Measurements from ENCODE around the gene F2RL3. TPM values are rescaled to one million over a fixed set of nuclear protein-coding genes. Genes with fewer than 3 reads are reported as not detected.

The F2RL3 gene
- total and polyA plus RNA-seq, 2 experiments from 2014 or later: 0.33 to 1.0 TPM

GRCh38 chr19:16868423-16869130 is 20.2 kb upstream of the F2RL3 start:
- no peaks in the 10 kb centered on the region for H3K27me3 ChIP-seq
- no peak overlapping the region for H3K27ac ChIP-seq
- no peaks in the 10 kb centered on the region for H3K9me3 ChIP-seq (ENCODE audit: low read depth)
- H3K4me1 ChIP-seq (ENCODE audit: low read depth): no peaks in the 10 kb centered on the region
- peaks cover 43% of the 10 kb centered on the region for H3K36me3 ChIP-seq
- TF ChIP-seq CTCF (IDR thresholded peaks at IDR 0.05; ENCODE audit: low read depth, low read length): no peak
- DNase-seq (ENCODE audit: low read depth in 1 of 2, low spot score in 1 of 2): no peak
- no peak overlapping the region for H3K4me3 ChIP-seq

GRCh38 chr19:16869331-16869972 is 19.3 kb upstream of the F2RL3 start:
- Histone ChIP-seq H3K9me3 (ENCODE audit: low read depth) (no peaks in the 10 kb centered on the region), H3K36me3 (peaks cover 40% of the 10 kb centered on the region)

GRCh38 chr19:16871871-16872270 is 16.9 kb upstream of the F2RL3 start:
- DNase-seq (ENCODE audit: low read depth in 1 of 2, low spot score in 1 of 2): no peak
- H3K27me3 ChIP-seq: no peaks in the 10 kb centered on the region
- H3K36me3 ChIP-seq: peaks cover 27% of the 10 kb centered on the region
- TF ChIP-seq CTCF (IDR thresholded peaks at IDR 0.05; ENCODE audit: low read depth, low read length): no peak
- no peak overlapping the region for H3K4me3 ChIP-seq
- no peaks in the 10 kb centered on the region for H3K9me3 ChIP-seq (ENCODE audit: low read depth)
- no peaks in the 10 kb centered on the region for H3K4me1 ChIP-seq (ENCODE audit: low read depth)
- no peak overlapping the region for H3K27ac ChIP-seq

More at GRCh38 chr19:16869331-16869972, 19.3 kb upstream of the F2RL3 start:
- H3K27me3 ChIP-seq: no peaks in the 10 kb centered on the region
- DNase-seq (ENCODE audit: low read depth in 1 of 2, low spot score in 1 of 2): no peak
- no peak for TF ChIP-seq CTCF (IDR thresholded peaks at IDR 0.05; ENCODE audit: low read depth, low read length)
- no peaks in the 10 kb centered on the region for H3K4me1 ChIP-seq (ENCODE audit: low read depth)
- no peak overlapping the region for H3K27ac ChIP-seq
- no peak overlapping the region for H3K4me3 ChIP-seq

GRCh38 chr19:16872728-16873127 is 16.1 kb upstream of the F2RL3 start:
- no peaks in the 10 kb centered on the region for H3K27me3 ChIP-seq
- no peak for TF ChIP-seq CTCF (IDR thresholded peaks at IDR 0.05; ENCODE audit: low read depth, low read length)
- H3K4me3 ChIP-seq: no peak overlapping the region
- H3K36me3 ChIP-seq: peaks cover 18% of the 10 kb centered on the region
- no peak for DNase-seq (ENCODE audit: low read depth in 1 of 2, low spot score in 1 of 2)
- H3K4me1 ChIP-seq (ENCODE audit: low read depth): no peaks in the 10 kb centered on the region
- no peaks in the 10 kb centered on the region for H3K9me3 ChIP-seq (ENCODE audit: low read depth)
- H3K27ac ChIP-seq: no peak overlapping the region

GRCh38 chr19:16873594-16873993 is 15.2 kb upstream of the F2RL3 start:
- H3K27ac ChIP-seq: no peak overlapping the region
- no peak overlapping the region for H3K4me3 ChIP-seq
- no peaks in the 10 kb centered on the region for H3K27me3 ChIP-seq

More at GRCh38 chr19:16873594-16873993, 15.2 kb upstream of the F2RL3 start:
- H3K4me1 ChIP-seq (ENCODE audit: low read depth): no peaks in the 10 kb centered on the region
- DNase-seq (ENCODE audit: low read depth in 1 of 2, low spot score in 1 of 2): no peak
- H3K36me3 ChIP-seq: peaks cover 23% of the 10 kb centered on the region
- no peak for TF ChIP-seq CTCF (IDR thresholded peaks at IDR 0.05; ENCODE audit: low read depth, low read length)
- no peaks in the 10 kb centered on the region for H3K9me3 ChIP-seq (ENCODE audit: low read depth)

Measured in cardiac muscle cell (in vitro differentiated cells and primary cell).